ENCODE data around the gene SH3TC1.

Gene SH3TC1

DNA sequence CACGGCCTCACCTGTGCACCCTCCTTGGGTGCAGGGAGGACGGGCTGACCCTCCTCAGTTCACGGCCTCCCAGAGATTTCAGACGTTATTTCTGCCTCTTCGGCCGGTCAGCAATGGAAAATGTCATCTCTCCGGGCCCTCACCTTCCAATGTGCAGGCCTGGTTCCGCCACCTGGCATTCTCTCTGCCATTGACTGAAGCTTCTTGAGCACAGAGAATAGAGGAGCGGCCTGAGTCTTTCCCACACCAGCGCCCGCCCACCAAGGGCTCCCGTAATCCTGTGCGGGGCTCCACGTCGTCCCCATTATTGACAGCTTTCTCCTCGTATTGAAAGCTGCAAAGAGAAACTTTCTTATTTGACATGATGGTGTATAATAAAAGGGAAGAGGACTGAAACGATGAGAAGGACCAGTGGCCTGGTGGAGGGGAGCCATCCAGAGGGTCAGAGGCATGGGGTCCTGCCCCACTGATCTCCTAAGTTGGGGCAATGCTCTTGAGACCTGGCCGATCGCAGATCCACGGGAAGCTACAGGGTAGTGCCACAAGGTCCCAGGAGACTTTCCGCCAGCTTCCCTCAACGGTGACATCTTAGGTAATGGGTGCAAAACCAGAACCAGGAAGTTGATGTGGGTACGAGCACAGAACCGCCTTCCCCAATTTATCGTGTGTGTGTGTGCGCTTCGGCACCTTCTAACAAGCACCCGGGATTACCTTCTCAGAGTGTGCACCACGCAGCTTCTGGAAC, 91.0 kb downstream of the SH3TC1 start:
- DNase-seq (ENCODE audit: low spot score): no peak

- no peak for DNase-seq (ENCODE audit: low spot score)
Observed at GRCh38 chr4:8290701-8290970, 91.5 kb downstream of the SH3TC1 start.

Data from hematopoietic multipotent progenitor cell treated with erythropoietin and hydrocortisone succinate and interleukin-3 and kit ligand, for 17 days (in vitro differentiated cells).